Omental fat pad (tissue), 4 donors: ENCODE measurements around the gene PKN2. TPM values are rescaled to one million over a fixed set of nuclear protein-coding genes. Genes with fewer than 3 reads are reported as not detected.

Experiments
- ATAC-seq: fragments of 150-250 bp; one replicate; pipeline ENCODE4 v1.9.1; 2016; ENCODE audit warnings: mild to moderate bottlenecking, moderate library complexity; ENCODE audit not compliant: low FRiP score
- DNase-seq: peaks from one replicate; pipeline ENCODE4 v3.0.0-alpha.2; 2019; ENCODE audit warnings: low spot score
- total RNA-seq, 4 donors: library from RNA; depleted of rRNA; stranded (reverse); fragments of >200 nt; gene quantifications; one replicate each; pipeline ENCODE4 v1.1.0, GENCODE V29; 2016
- TF ChIP-seq, protein P1 (sequence below), 3 donors: fragments of 450-650 bp; IDR thresholded peaks; one replicate each; pipeline ENCODE4 v1.5.1; 2016 to 2017; ENCODE audit warnings: antibody characterized with exemption in 3 of 3, mild to moderate bottlenecking in 3 of 3, moderate library complexity in 2 of 3

The PKN2 gene
- total RNA-seq, 4 donors from 2014 or later: 28.8 to 56.6 (median 41.9) TPM

DNA sequence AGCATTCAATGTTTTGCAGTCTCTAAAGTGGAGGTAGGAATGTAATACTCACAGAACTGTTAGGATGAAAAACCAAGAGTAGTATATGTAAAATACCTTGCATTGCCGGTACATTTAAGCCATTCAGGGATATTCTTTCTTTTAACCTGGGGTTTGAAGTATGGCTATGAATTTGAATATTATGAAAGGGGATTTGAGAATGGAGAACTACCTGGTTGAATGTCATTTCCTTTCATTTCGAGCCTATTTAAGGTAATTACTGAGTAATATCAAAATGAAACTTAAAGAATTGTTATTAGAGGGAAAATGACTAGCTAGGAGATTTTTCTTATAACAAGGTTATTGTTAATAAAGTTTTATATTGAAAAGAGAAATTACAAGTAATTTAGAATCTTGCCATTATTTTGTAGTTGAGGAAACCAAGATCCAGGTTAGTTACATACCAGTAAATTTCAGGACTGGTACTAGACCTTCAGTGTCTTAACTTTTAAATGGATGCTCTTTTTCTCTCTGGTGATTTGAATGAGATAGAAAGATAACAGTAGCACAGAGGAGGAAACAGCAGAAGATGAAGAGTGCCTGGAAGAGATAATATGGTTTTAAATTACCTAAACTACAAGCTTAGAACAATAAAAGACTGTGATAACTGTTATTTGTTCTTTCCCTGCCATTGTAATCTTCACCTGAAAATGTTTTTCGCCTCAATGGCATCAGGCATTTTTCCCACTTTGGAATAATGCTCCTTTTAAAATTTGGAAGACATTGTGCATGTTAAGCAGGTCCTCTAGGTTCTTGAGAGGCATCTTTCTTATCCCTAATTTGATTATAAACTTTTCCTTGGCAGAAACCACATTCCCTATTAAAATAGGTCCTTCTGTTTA, 103.2 kb downstream of the PKN2 start:
- TF ChIP-seq, protein P1, sequence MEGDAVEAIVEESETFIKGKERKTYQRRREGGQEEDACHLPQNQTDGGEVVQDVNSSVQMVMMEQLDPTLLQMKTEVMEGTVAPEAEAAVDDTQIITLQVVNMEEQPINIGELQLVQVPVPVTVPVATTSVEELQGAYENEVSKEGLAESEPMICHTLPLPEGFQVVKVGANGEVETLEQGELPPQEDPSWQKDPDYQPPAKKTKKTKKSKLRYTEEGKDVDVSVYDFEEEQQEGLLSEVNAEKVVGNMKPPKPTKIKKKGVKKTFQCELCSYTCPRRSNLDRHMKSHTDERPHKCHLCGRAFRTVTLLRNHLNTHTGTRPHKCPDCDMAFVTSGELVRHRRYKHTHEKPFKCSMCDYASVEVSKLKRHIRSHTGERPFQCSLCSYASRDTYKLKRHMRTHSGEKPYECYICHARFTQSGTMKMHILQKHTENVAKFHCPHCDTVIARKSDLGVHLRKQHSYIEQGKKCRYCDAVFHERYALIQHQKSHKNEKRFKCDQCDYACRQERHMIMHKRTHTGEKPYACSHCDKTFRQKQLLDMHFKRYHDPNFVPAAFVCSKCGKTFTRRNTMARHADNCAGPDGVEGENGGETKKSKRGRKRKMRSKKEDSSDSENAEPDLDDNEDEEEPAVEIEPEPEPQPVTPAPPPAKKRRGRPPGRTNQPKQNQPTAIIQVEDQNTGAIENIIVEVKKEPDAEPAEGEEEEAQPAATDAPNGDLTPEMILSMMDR (IDR thresholded peaks at IDR 0.05): no peak

DNA sequence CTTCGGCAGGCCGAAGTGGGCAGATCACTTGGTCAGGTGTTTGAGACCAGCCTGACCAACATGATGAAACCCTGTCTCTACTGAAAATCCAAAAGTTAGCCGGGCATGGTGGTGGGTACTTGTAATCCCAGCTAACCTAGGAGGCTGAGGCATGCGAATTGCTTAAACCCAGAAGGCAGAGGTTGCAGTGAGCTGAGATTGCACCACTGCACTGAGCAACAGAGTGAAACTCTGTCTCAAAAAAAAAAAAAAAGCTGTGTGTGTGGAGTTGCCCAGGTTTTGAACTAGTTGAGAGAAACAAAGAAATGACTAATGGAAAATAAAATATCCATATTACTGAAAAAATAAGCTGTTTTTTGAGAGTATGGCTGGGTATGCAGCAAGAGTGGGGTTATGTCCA, 107.1 kb downstream of the PKN2 start:
- DNase-seq (no peak), ATAC-seq (no peak)
- TF ChIP-seq, protein P1 (IDR thresholded peaks at IDR 0.05): no peak

More for the DNA sequence above, 103.2 kb downstream of the PKN2 start:
- DNase-seq: no peak
- no peak for ATAC-seq

DNA sequence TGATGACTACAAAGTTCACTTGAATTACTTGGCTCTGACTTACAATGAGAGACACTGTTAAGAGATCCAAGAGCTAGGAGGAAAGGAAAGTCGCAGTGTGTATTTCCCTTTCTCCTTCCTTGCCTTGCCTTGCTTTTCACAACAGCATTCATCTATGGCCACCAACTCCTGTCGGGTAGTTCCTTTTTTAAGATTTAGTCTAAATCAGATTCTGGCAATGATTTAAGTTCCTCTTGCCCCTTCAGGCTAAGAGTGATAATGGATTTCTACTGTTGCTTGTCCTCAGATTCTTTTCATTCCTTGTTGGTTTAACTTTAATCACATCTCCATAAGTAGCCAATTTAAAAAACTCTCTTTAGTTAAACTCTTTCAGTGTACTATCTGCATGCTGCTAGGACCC, 115.4 kb downstream of the PKN2 start:
- DNase-seq (no peak), ATAC-seq (no peak)
- TF ChIP-seq, protein P1 (IDR thresholded peaks at IDR 0.05): no peak

DNA sequence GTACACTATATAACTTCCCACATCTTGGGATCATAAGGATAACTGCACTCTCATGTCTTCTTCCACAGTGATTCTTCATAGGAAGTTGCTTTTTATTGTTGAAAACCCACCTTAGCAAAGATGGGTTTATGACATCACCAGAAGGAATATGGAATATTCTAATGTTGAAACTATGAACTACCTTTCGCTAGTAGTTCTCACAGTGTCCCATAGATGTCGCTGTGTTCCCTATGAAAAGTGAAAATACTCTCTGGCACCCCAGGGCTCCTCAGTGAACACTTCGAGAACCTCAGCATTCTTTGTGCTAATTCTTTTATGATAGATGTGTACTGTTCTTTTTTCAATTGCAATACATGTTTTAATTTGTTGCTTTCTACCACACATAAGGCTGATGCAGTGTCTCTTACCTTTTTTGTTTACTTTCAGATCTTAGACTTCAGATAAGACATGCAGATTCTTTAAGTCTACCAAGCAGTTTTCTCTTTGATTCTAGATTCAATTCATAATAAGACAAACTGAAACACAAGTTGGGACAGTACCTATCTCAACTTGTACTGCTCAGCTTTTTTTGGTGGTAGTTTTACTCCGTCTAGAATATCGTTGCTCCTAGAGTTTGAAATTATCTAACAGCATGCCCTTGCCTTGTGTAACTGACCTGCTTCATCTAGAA, 116.4 kb downstream of the PKN2 start:
- TF ChIP-seq, protein P1 (IDR thresholded peaks at IDR 0.05): no peak
- no peak for DNase-seq
- no peak for ATAC-seq

DNA sequence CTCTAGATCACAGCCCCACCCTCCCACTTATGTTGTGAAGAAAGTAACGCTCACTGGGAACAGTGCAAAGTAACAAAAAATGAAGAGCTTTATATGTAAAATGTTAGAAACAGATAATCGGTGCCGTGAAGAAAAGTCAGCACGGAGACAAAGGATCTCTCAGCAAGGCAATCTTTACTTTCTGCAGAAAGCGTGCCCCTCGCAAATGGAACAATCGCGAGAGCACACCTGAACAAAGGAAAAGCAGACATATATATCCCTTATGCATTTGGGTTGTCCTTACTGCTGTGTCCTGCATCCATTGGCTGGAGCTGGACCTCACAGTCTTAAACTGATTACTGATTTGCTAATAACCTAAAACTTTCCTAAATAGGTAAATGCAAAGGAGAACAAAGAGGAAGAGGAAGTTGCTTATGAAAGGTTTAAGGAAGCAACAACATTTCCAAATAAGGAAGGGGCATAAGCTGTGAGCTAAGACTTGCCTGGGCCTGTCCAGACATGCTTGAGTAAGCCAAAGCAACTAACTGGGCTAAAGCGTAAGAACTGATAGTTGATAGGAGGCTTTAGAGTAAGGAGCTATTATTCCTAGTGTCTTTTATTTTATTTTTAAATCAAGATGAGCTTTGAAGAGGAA, 117.6 kb downstream of the PKN2 start:
- DNase-seq (no peak), ATAC-seq (no peak)
- TF ChIP-seq, protein P1 (IDR thresholded peaks at IDR 0.05): no peak

DNA sequence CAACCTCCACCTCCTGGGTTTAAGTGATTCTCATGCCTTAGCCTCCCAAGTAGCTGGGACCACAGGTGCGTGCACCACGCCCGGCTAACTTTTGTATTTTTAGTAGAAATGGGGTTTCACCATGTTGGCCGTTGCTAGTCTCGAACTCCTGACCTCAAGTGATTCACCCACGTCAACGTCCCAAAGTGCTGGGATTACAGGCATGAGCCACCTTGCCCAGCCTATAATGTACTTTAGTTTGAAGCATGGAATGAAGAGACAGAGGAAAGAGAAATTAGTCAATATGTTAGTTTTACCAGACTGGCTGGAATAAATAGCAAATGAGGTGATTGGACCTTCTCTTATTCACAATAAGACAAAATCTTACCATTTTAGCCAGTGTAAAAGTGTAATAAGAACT, 118.3 kb downstream of the PKN2 start:
- TF ChIP-seq, protein P1 (IDR thresholded peaks at IDR 0.05): no peak
- ATAC-seq (no peak), DNase-seq (no peak)
